MM.1S (cell line): Measurements from ENCODE around the gene HEMK1.

Source experiments
- DNase-seq: peaks from one replicate; pipeline ENCODE4 v3.0.0-alpha.2; 2015
- H2AFZ ChIP-seq: fragments of 300-600 bp; sonication (generic); 2 replicates; pipeline ENCODE4 v1.6.0; 2016; ENCODE audit warnings: antibody characterized with exemption, low read length
- H3F3A ChIP-seq: fragments of 300-600 bp; sonication (generic); 2 replicates; pipeline ENCODE4 v1.6.1; 2016; ENCODE audit warnings: mild to moderate bottlenecking, antibody characterized with exemption, low read length, moderate library complexity, mixed read lengths; ENCODE audit not compliant: insufficient read depth
- H3K27ac ChIP-seq: fragments of 300-600 bp; sonication (generic); 2 replicates; pipeline ENCODE4 v1.5.1; 2016; ENCODE audit warnings: mild to moderate bottlenecking, low read length
- H3K27me3 ChIP-seq: fragments of 300-600 bp; sonication (generic); replicated peaks from 2 replicates; pipeline ENCODE4 v1.6.0; 2016; ENCODE audit warnings: low read length; ENCODE audit not compliant: insufficient read depth
- H3K36me3 ChIP-seq: fragments of 300-600 bp; sonication (generic); replicated peaks from 2 replicates; pipeline ENCODE4 v1.6.1; 2016; ENCODE audit warnings: mild to moderate bottlenecking, low read length, mixed read lengths; ENCODE audit not compliant: insufficient read depth
- H3K4me1 ChIP-seq: fragments of 300-600 bp; sonication (generic); 2 replicates; pipeline ENCODE4 v1.6.1; 2016; ENCODE audit warnings: low read length, mixed read lengths
- H3K4me2 ChIP-seq: fragments of 300-600 bp; sonication (generic); 2 replicates; pipeline ENCODE4 v1.6.0; 2016; ENCODE audit warnings: low read depth, low read length
- H3K4me3 ChIP-seq: fragments of 300-600 bp; sonication (generic); 2 replicates; pipeline ENCODE4 v1.5.1; 2016; ENCODE audit warnings: low read length, mixed read lengths
- H3K79me2 ChIP-seq: fragments of 300-600 bp; sonication (generic); 2 replicates; pipeline ENCODE4 v1.6.1; 2016; ENCODE audit warnings: mixed run types, low read length, mixed read lengths
- H3K9ac ChIP-seq: fragments of 300-600 bp; sonication (generic); 2 replicates; pipeline ENCODE4 v1.6.1; 2016; ENCODE audit warnings: low read length, mixed read lengths
- H3K9me2 ChIP-seq: fragments of 300-600 bp; sonication (generic); replicated peaks from 2 replicates; pipeline ENCODE4 v1.6.1; 2016; ENCODE audit warnings: mild to moderate bottlenecking, low read length, mixed read lengths; ENCODE audit not compliant: insufficient read depth
- H3K9me3 ChIP-seq: fragments of 300-600 bp; sonication (generic); replicated peaks from 2 replicates; pipeline ENCODE4 v1.6.1; 2016; ENCODE audit warnings: mild to moderate bottlenecking, low read length, mixed read lengths; ENCODE audit not compliant: insufficient read depth
- H4K20me1 ChIP-seq: fragments of 300-600 bp; sonication (generic); 2 replicates; pipeline ENCODE4 v1.6.1; 2016; ENCODE audit warnings: mild to moderate bottlenecking, low read length, moderate library complexity, mixed read lengths; ENCODE audit not compliant: insufficient read depth
- EZH2 ChIP-seq: fragments of 300-600 bp; sonication (generic); optimal IDR thresholded peaks from 2 replicates; pipeline ENCODE3; 2017; ENCODE audit warnings: low read depth, mild to moderate bottlenecking, antibody characterized with exemption, low read length, mixed read lengths
- EZH2phosphoT487 ChIP-seq: fragments of 300-600 bp; sonication (generic); IDR thresholded peaks from 2 replicates; pipeline ENCODE4 v1.6.1; 2018; ENCODE audit warnings: antibody characterized with exemption, low read length
- TF ChIP-seq, protein P1 (sequence below): fragments of 300-600 bp; sonication (generic); IDR thresholded peaks from 2 replicates; pipeline ENCODE4 v1.5.1; 2016; ENCODE audit warnings: antibody characterized with exemption, low read length, mixed read lengths

HEMK1 gene

DNA sequence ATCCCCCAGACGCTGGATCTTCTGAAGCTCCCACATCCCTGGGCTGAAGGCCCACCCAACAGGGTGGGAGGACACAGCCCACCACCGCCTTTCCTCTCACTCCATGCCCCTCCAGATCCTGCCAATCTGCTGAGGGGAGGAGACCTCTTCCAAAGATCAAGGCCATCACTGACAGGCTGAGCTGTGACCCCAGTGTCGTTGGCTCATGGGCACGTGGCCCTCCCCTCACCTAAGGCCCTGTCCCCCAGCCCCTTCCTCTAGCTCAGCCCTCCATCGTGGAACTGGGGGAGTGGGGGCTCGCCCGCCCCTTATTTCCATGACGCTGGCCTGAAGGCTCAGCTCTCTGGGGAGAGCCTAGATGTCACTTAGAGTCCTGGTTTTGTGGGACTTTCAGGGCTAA, 12.2 kb upstream of the HEMK1 start:
- Histone ChIP-seq H3K9me2 (no peaks in the 10 kb centered on the region), H3K79me2 (no peaks in the 10 kb centered on the region), H2AFZ (no peak overlapping the region), H3K27ac (no peak overlapping the region), H3K27me3 (peaks cover 46% of the 10 kb centered on the region), H3K9ac (no peak overlapping the region), H3K9me3 (no peaks in the 10 kb centered on the region), H3K4me2 (no peak overlapping the region), H3F3A (no peaks in the 10 kb centered on the region), H3K4me1 (no peaks in the 10 kb centered on the region), H3K4me3 (no peak overlapping the region), H4K20me1 (no peaks in the 10 kb centered on the region), H3K36me3 (no peaks in the 10 kb centered on the region)
- TF ChIP-seq EZH2 (no peak), EZH2phosphoT487 (no peak)
- TF ChIP-seq, protein P1, sequence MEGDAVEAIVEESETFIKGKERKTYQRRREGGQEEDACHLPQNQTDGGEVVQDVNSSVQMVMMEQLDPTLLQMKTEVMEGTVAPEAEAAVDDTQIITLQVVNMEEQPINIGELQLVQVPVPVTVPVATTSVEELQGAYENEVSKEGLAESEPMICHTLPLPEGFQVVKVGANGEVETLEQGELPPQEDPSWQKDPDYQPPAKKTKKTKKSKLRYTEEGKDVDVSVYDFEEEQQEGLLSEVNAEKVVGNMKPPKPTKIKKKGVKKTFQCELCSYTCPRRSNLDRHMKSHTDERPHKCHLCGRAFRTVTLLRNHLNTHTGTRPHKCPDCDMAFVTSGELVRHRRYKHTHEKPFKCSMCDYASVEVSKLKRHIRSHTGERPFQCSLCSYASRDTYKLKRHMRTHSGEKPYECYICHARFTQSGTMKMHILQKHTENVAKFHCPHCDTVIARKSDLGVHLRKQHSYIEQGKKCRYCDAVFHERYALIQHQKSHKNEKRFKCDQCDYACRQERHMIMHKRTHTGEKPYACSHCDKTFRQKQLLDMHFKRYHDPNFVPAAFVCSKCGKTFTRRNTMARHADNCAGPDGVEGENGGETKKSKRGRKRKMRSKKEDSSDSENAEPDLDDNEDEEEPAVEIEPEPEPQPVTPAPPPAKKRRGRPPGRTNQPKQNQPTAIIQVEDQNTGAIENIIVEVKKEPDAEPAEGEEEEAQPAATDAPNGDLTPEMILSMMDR: no peak
- DNase-seq: no peak

DNA sequence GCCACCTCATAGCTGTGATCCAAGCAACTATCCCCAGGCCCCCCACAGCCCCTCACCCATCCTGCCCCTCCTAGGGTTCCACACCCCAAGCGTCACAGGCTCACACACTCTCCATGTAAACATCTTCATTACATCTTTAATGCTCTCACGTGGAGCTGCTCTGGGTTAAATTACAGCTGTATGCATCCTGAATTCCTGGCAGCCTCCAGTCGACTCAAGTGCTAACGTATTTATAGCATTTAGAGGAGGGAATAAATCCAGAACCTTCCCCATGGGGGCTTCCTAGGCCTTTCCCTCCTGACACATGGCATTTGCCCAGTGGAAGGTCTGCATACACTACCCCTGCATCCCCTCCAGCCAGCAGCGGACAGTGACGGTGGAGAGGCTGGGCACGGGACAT, 11.4 kb upstream of the HEMK1 start:
- Histone ChIP-seq H3F3A (no peaks in the 10 kb centered on the region), H3K36me3 (no peaks in the 10 kb centered on the region), H3K4me1 (no peaks in the 10 kb centered on the region), H3K9me3 (no peaks in the 10 kb centered on the region), H3K79me2 (no peaks in the 10 kb centered on the region), H3K27me3 (peaks cover 38% of the 10 kb centered on the region), H3K9ac (no peak overlapping the region), H3K4me3 (no peak overlapping the region), H3K27ac (no peak overlapping the region), H2AFZ (no peak overlapping the region), H3K9me2 (no peaks in the 10 kb centered on the region), H4K20me1 (no peaks in the 10 kb centered on the region), H3K4me2 (no peak overlapping the region)
- TF ChIP-seq EZH2 (no peak), EZH2phosphoT487 (no peak)
- TF ChIP-seq, protein P1: no peak
- no peak for DNase-seq

DNA sequence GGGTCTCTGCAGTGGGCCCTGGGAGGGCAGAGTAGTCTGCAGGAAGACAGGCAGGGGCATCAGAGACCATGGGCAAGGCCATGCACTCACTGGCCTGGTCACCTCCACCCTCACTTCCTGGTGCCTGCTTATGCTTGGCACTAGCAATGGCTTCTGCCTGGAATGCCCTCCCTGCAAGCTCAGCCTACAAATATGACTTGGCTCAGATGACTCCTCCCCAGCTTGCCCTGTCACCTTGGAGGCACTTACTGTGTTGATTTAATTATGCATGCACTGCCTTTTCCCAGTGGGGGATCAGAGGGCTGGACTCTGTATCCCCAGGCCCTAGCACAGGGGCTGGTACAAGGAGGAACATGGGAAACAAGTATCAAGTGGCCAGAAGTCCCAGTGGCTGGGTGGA, 9.6 kb upstream of the HEMK1 start:
- no peaks in the 10 kb centered on the region for H4K20me1 ChIP-seq

More for the DNA sequence above, 9.6 kb upstream of the HEMK1 start:
- H3K9me3 ChIP-seq: no peaks in the 10 kb centered on the region
- no peaks in the 10 kb centered on the region for H3K79me2 ChIP-seq
- DNase-seq: no peak
- no peak overlapping the region for H3K27ac ChIP-seq
- no peak overlapping the region for H2AFZ ChIP-seq
- H3K36me3 ChIP-seq: no peaks in the 10 kb centered on the region
- TF ChIP-seq EZH2 (no peak), EZH2phosphoT487 (no peak)
- TF ChIP-seq, protein P1: no peak
- H3F3A ChIP-seq: no peaks in the 10 kb centered on the region
- no peak overlapping the region for H3K4me3 ChIP-seq
- H3K4me1 ChIP-seq: no peaks in the 10 kb centered on the region
- H3K9me2 ChIP-seq: no peaks in the 10 kb centered on the region
- H3K9ac ChIP-seq: no peak overlapping the region
- peaks cover 38% of the 10 kb centered on the region for H3K27me3 ChIP-seq
- H3K4me2 ChIP-seq: no peak overlapping the region
